T-helper 9 cell (primary cell): ENCODE measurements around the gene CS.

Source experiments
- DNase-seq: peaks from one replicate; pipeline ENCODE4 v3.0.0-alpha.2; 2020

CS gene

GRCh38 chr12:56242986-56243385 lies 57.1 kb downstream of the CS start:
- DNase-seq = no peak

- no peak for DNase-seq
These were observed 58.5 kb downstream of the CS start for GRCh38 chr12:56241424-56242303.

GRCh38 chr12:56237552-56237951 lies 62.6 kb downstream of the CS start:
- DNase-seq = no peak

- DNase-seq = no peak
These were observed 63.1 kb downstream of the CS start for GRCh38 chr12:56236985-56237384.

GRCh38 chr12:56236091-56236490 lies 64.0 kb downstream of the CS start:
- no peak for DNase-seq

GRCh38 chr12:56234746-56235436 lies 65.2 kb downstream of the CS start:
- DNase-seq = no peak

- no peak for DNase-seq
These were observed 68.9 kb downstream of the CS start for GRCh38 chr12:56231184-56231582.

- DNase-seq = no peak
These were observed 69.5 kb downstream of the CS start for GRCh38 chr12:56230432-56231183.

- no peak for DNase-seq
These were observed 70.2 kb downstream of the CS start, which contains the start of gene SLC39A5 for GRCh38 chr12:56229916-56230431. TSS of gene SLC39A5 (plus strand) at chr12:56230051. CDS start at chr12:56231275, 1,224 bp downstream.

GRCh38 chr12:56229082-56229481 lies 71.0 kb downstream of the CS start:
- DNase-seq = no peak

GRCh38 chr12:56224954-56225353 lies 75.2 kb downstream of the CS start:
- DNase-seq = no peak

GRCh38 chr12:56224102-56224701 lies 75.9 kb downstream of the CS start, which contains the start of gene NABP2:
TSS of gene NABP2 (plus strand) at chr12:56224342. CDS start at chr12:56224857, 515 bp downstream.
- DNase-seq = peak; percentile 88

- DNase-seq = no peak
These were observed 76.5 kb downstream of the CS start for GRCh38 chr12:56223571-56224101.

GRCh38 chr12:56222531-56222895 lies 77.6 kb downstream of the CS start:
- DNase-seq = no peak

GRCh38 chr12:56221757-56222530 lies 78.2 kb downstream of the CS start, which contains the start of gene RNF41:
TSS of gene RNF41 (minus strand) at chr12:56221922. CDS start at chr12:56214047, 7,875 bp downstream.
- DNase-seq = peak; percentile 88
